GM19351 (cell line): ENCODE measurements around the gene CDK19.
"Not testable (repeated sequence)": the region's sequence is repeated elsewhere in the genome, so short reads cannot be mapped to it uniquely, and the experiment has no call there.

ENCODE experiments used
- ATAC-seq: cut with Tn5 transposase; IDR thresholded peaks from one replicate; pipeline ENCODE4 v1.9.1; 2021; ENCODE audit warnings: mild to moderate bottlenecking, moderate library complexity; ENCODE audit not compliant: unreplicated experiment

CDK19 gene

GRCh38 chr6:110760589-110760988, 54.7 kb downstream of the CDK19 start:
- no peak for ATAC-seq

- not testable (repeated sequence) for ATAC-seq
Observed at GRCh38 chr6:110760098-110760497, 55.2 kb downstream of the CDK19 start.

DNA sequence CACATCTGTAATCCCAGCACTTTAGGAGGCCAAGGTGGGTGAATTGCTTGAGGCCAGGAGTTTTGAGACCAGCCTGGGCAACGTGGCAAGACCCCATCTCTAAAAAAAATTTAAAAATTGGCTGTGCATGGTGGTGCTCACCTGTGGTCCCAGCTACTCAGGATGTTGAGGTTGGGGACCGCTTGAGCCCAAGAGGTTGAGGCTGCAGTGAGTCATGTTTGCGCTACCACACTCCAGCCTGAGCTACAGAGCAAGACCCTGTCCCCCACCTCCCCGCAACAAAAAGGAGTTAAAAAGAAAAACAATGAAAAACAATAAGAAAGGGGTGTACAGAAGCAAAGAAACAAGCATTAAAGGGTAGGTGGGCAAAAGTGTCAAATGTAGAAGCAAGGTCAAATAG, 57.3 kb downstream of the CDK19 start:
- no peak for ATAC-seq

- peak; percentile 90 for ATAC-seq
Observed at GRCh38 chr6:110756817-110757216, 58.5 kb downstream of the CDK19 start.

DNA sequence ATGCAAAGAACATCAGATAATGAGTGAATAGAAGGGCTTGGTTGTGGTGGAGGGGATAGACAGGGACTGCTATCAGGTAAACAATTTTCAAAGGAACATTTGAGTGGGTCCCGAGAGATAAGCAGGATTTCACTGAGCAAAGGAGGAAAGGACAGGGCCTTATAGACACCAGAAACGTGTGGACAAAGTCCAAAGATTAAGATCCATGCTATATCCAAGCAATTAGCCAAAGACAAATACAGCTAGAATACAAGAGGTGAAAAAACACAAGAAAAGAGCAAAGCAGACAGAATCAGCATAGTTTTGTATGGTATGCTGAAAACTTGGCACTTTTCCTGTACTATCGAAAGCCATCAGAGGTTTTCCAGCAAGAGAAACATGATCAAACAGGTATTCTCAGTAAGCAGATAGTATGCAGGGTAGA, 59.8 kb downstream of the CDK19 start:
- no peak for ATAC-seq

- not testable (repeated sequence) for ATAC-seq
Observed at GRCh38 chr6:110753936-110754668, 61.2 kb downstream of the CDK19 start.

DNA sequence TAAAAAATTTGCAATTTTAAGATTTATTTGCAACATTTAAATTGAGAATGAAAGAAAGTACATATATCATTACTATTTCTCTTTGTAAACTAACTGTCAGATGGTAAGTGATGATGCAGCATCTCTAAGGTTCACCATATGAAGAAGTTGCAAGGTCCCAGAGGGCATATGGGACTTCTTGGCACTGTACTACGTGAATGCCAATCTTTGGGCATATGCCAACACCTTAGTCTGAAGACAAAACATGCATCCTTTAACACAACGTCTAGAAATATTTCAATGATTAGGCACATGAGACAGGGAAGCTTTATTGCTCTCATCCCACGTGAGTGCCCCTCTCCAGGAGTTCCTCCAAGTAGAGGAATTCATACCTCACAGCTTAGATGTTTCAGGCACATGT, 66.8 kb downstream of the CDK19 start:
- no peak for ATAC-seq

- ATAC-seq: no peak
Observed at GRCh38 chr6:110746680-110747079, 68.6 kb downstream of the CDK19 start.

GRCh38 chr6:110744991-110745390, 70.3 kb downstream of the CDK19 start:
- ATAC-seq: no peak

- not testable (repeated sequence) for ATAC-seq
Observed at GRCh38 chr6:110742552-110742951, 72.7 kb downstream of the CDK19 start.

DNA sequence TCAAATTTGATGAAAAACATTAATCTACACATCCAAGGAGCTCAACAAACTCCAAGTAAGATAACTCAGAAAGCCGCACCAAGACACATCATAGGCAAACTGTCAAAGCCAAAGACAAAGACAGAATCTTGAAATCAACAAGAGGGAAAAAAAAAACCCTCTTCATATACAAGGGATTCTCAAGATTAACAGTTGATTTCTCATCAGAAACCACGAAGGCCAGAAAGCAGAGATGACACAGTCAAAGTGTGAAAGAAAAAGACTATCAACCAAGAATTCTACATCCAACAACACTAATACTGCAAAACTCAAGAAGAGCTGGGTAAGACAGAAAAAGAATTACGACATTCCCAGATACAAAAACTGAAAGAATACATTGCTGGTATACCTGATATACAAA, 73.8 kb downstream of the CDK19 start:
- no peak for ATAC-seq

GRCh38 chr6:110738899-110739365, 76.3 kb downstream of the CDK19 start:
- ATAC-seq: no peak

DNA sequence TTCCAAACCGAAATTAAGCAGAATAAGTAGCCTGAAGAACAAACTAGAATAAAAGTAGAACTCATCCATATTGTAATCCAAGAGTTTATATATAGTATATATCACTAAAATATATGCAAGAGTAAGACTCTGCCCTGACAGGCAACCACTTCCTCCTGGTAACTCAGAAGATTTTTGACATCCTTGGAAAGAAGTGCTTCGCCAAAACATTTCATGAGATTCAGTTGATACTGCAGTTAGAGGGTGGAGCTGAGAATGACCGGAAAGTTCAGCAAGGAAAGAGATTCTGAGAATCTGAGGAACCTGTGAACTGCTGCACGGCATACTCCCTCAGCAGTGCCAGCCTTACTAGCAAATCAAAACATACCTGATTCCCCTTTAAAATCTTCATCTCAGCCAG, 79.6 kb downstream of the CDK19 start:
- ATAC-seq: no peak

GRCh38 chr6:110731898-110732297, 83.4 kb downstream of the CDK19 start:
- no peak for ATAC-seq

DNA sequence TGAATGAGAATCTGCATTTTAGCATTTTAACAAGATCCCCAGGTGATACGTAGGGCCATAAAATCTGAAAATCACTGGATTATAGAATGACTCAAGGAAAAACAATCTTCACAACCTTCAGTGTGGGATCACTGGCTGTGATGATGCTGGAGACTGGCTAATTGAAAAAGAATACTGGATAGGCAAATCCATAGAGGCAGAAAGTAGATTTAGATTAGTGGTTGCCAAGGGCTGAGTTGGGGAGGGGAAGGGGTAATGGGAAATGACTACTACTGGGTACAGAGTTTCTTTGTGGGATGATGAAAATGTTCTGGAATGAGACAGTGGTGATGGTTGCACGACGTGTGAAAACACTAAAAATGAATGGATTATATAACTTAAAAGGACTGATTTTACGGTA, 84.1 kb downstream of the CDK19 start:
- ATAC-seq: no peak

DNA sequence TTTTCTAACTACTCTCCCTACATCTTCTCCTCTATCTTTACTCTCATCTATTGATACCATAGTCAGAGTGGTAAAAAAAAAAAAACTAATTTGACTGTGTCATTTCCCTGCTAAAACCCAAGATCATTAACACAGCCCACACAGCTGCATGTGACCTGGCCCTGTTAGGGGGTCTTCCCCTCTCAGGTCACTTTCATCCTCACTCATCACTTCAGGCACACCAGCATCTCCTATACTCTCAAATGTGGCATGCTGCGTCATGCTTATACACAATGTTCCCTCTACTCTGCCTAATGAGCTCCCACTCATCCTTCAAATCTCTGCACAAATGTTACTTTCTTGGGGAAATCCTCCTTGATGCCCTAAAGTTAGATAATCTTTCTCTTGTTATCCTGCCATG, 86.8 kb downstream of the CDK19 start:
- ATAC-seq: no peak

DNA sequence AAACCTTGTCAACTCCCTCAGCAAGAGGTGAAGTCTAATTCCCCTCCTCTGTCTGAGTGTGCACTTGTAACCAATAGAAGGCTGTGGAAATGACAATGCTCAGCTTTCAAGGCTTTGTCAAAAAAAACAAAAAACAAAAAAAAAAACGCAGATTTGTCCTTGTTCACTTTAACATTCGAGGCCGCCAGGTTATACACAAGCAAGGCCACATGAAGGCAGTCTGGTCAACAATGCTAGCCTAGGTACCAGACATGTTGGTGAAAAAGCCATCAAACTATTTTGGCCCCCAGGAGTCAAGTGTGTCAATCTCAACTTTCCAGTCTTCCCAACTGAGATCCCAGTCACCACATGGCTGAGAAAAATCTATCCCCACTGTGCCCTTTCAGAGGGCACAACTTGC, 92.3 kb downstream of the CDK19 start:
- ATAC-seq: no peak

DNA sequence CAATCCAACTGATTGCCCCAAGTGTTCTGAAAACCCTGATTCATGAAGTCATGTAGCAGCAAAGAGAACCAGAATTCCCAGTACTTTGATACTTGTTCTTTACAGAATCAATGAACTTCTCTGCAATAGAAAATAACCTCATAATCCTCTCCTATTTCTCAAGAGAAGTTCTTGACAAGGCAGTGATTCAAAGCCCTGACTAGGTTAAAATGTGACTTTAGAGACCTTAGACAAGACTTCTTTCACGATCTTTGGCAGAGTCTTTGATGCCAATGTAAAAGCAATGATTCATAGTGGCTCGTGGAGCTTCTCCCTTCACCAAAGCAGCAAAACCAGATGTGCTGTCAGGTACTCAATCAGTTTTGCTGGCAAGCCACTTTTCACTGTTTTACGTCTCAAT, 95.2 kb downstream of the CDK19 start:
- no peak for ATAC-seq

DNA sequence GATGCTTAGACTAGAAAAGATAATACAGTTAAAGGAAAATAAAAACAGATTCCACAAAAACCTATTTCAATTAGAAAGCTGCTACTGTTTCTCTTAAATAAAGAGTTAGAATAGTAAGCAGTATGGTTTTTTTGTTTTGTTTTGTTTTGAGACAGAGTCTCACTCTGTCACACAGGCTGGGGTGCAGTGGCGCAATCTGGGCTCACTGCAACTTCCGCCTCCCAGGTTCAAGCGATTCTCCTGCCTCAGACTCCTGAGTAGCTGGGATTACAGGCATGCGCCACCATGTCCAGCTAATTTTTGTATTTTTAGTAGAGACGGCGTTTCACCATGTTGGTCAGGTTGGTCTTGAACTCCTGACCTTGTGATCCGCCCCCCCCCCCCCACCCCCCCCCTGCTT, 95.7 kb downstream of the CDK19 start:
- not testable (repeated sequence) for ATAC-seq

GRCh38 chr6:110714143-110714542, 101.1 kb downstream of the CDK19 start:
- ATAC-seq: no peak

- ATAC-seq: no peak
Observed at GRCh38 chr6:110712238-110712637, 103.0 kb downstream of the CDK19 start.

GRCh38 chr6:110710115-110710514, 105.2 kb downstream of the CDK19 start:
- ATAC-seq: no peak
